Measurements from ENCODE around the gene CLDN5.

Gene CLDN5

GRCh38 chr22:19522190-19522880, 1.9 kb downstream of the CLDN5 start:
- DNase-seq (ENCODE audit: low read depth), result no peak

- DNase-seq (ENCODE audit: low read depth), result no peak
Measured at GRCh38 chr22:19520566-19521305, 3.5 kb downstream of the CLDN5 start.

GRCh38 chr22:19520007-19520406, 4.2 kb downstream of the CLDN5 start:
- no peak for DNase-seq (ENCODE audit: low read depth)

- DNase-seq (ENCODE audit: low read depth), result no peak
Measured at GRCh38 chr22:19519041-19519926, 4.9 kb downstream of the CLDN5 start.

- DNase-seq (ENCODE audit: low read depth), result no peak
Measured at GRCh38 chr22:19518635-19519034, 5.6 kb downstream of the CLDN5 start.

DNA sequence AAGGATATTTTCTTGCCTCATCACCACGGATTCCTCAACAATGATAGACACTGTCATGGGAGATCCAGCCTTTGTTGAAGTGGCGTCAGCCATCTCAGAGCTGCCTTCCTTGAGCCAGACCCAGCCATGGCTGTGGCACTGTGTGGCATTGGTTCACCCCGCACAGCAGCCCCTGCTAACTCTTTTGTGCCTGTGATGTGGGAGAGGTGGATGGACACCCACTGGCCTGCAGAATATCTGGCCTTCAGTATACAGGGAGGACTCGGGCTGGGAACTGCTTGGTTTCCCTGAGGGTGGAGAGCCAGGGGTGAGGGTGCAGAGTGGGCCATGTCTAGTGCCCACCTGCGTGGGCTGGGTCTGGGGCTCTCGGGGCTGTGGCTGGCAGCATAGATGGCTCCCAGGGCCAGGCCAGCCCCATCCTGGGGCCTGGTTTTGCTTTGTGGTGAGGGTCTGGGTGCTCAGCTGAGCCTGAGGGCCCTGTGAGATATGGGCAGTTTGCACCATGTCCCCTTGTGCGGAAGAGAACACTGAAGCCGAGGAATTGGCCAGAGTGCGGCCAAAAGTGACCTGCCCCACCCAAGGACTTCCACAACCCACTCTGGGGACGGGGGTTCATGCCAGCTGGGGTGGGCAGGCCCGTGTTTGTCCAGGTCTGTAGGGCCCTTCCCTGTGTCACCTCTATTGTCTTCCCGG, 6.1 kb downstream of the CLDN5 start:
- DNase-seq (ENCODE audit: low read depth), result no peak

DNA sequence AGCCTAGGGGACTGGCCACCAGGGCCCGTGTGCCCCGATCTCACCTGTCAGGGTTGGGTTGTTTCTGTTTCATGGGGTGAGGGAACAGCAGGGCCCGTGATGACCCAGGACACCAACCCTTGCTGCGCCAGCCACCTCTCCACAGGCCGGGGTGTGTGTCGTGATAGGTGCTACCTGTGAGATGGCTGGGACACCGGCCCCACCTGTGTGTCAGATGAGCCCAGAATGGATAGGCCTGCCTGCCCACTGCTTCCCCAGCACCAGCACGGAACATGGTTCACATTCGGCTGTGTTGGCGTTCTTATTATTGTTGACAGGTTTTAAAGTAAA, 7.1 kb downstream of the CLDN5 start:
- no peak for DNase-seq (ENCODE audit: low read depth)

DNA sequence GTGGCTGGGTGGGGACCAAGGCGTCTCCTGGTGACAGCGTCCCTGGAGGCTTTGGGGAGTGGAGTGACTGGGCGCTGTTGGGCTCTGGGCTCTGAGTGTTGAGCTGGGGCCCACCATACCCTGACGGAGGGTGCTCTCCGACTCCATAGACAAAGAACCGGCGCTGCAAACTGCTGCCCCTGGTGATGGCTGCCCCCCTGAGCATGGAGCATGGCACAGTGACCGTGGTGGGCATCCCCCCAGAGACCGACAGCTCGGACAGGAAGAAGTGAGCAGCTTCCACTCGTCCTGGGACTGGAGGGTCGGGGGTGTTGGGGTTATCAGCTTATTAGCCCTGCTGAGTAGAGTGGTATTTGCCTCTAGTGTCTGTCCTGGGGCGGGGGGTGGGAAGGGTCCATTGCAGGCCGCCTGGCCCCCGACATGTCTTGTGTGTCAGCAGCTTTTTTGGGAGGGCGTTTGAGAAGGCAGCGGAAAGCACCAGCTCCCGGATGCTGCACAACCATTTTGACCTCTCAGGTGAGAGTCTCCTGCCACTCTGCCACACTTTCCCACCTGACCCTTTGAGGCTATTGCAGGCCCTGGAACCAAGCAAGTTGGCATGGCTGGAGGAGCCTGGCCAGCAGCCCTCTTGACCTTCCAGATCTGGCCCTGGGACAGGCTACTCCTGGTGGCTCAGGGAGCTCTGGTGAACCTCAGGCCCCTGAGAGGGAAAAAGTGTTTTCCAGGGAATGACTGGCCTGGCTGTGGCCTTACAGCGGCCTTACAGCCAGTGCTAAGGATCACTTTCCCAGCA, 7.6 kb downstream of the CLDN5 start:
- DNase-seq (ENCODE audit: low read depth), result no peak

DNA sequence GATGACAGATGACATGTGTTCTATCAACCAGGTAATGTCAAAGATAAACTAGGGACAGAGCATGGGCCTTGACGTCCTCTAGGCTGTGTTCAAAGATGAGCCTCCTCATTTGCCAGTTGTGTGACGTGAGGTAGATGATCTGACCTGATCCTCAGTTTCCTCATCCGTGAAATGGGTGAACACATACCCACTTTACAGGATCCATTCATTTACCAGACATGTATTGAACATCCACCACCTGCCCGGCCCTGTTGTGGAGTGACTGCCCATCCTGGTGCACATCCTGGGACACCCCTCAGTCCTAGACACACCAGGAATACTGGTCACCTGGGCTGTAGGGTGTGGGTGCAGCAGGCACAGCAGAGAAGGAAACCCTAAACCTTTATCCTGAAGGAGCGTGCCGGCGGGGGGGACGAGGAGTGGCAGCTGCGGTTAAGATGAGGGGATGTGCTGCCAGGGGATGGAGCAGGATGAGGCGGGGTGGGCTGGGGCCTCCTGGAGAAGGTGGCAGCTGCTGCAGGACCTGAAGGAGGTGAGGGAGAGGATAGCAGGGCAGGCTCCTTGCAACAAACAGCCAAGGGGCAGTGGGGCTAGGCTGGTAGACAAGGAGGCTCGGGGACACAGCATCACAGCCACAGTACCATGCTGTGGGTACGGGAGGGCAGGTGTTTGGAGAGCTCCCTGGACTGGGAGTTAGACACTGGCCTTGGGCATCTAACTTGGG, 8.4 kb downstream of the CLDN5 start:
- no peak for DNase-seq (ENCODE audit: low read depth)

GRCh38 chr22:19514831-19515565, 9.2 kb downstream of the CLDN5 start:
- DNase-seq (ENCODE audit: low read depth), result no peak

- DNase-seq (ENCODE audit: low read depth), result no peak
Measured at GRCh38 chr22:19513823-19514222, 10.4 kb downstream of the CLDN5 start.

DNA sequence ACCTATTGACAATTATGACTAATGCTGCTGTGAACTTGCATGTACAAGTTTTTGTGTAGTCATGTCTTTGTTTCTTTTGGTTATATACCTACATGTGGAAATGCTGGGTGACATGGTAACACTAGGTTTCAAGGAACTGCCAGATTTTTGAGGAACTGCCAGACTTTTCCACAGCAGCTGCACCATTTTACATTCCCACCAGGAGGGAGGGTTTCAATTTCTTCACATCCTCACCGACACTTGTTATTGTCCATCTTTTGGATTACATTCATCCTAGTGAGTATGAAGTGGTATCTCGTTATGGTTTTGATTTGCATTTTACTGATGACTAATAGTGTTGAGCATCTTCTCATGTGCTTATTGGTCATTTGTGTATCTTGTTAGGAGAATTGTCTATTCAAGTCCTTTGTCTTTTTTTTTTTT, 13.3 kb downstream of the CLDN5 start:
- DNase-seq (ENCODE audit: low read depth), result no peak

- DNase-seq (ENCODE audit: low read depth), result no peak
Measured at GRCh38 chr22:19509923-19510322, 14.3 kb downstream of the CLDN5 start.

GRCh38 chr22:19509191-19509590, 15.0 kb downstream of the CLDN5 start:
- DNase-seq (ENCODE audit: low read depth), result no peak

- no peak for DNase-seq (ENCODE audit: low read depth)
Measured at GRCh38 chr22:19508024-19508776, 16.0 kb downstream of the CLDN5 start.

DNA sequence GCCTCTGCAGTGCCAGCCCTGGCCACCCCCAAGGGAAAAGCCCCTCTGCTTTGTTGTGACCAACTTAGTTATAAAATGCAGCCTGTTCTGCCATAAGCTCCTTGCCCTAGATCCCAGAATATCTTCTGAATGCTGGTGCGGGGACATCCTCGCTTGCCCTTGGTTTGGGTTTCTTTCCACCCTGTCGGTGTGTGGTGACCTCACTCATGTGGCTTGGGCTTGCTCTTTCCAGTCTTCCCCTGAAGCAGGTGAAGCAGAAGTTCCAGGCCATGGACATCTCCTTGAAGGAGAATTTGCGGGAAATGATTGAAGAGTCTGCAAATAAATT, 16.7 kb downstream of the CLDN5 start:
- no peak for DNase-seq (ENCODE audit: low read depth)

- DNase-seq (ENCODE audit: low read depth), result no peak
Measured at GRCh38 chr22:19506212-19506611, 18.0 kb downstream of the CLDN5 start.

- DNase-seq (ENCODE audit: low read depth), result no peak
Measured at GRCh38 chr22:19505735-19506126, 18.5 kb downstream of the CLDN5 start.
